DOHH2 (cell line): ENCODE data around the gene DEFB124.

Experiments used
- H3F3A ChIP-seq: fragments of 200-600 bp; sonication (generic), shearing (Covaris generic); 2 replicates; pipeline ENCODE4 v1.6.0; 2016; ENCODE audit warnings: antibody characterized with exemption, mild to moderate bottlenecking; ENCODE audit not compliant: control insufficient read depth, insufficient read depth
- H3K27ac ChIP-seq: fragments of 200-600 bp; sonication (generic); 2 replicates; pipeline ENCODE4 v1.5.1; 2014; ENCODE audit warnings: low read depth, mild to moderate bottlenecking, low read length, moderate library complexity
- H3K27me3 ChIP-seq: fragments of 200-600 bp; sonication (generic); 2 replicates; pipeline ENCODE4 v1.6.1; 2014; ENCODE audit warnings: mild to moderate bottlenecking, low read length, mixed read lengths; ENCODE audit not compliant: control insufficient read depth
- H3K36me3 ChIP-seq: fragments of 200-600 bp; sonication (generic); 2 replicates; pipeline ENCODE4 v1.6.1; 2014; ENCODE audit warnings: mild to moderate bottlenecking, low read length, moderate library complexity, mixed read lengths; ENCODE audit not compliant: control insufficient read depth
- H3K4me1 ChIP-seq: fragments of 200-600 bp; sonication (generic); 2 replicates; pipeline ENCODE4 v1.6.1; 2014; ENCODE audit warnings: mild to moderate bottlenecking, low read length, mixed read lengths; ENCODE audit not compliant: control insufficient read depth
- H3K4me2 ChIP-seq: fragments of 200-600 bp; sonication (generic); 2 replicates; pipeline ENCODE4 v1.6.0; 2014; ENCODE audit warnings: mild to moderate bottlenecking, low read length, moderate library complexity
- H3K4me3 ChIP-seq: fragments of 200-600 bp; sonication (generic); 2 replicates; pipeline ENCODE4 v1.5.1; 2014; ENCODE audit warnings: mild to moderate bottlenecking, low read length, mixed read lengths
- H3K79me2 ChIP-seq: fragments of 200-600 bp; sonication (generic); 2 replicates; pipeline ENCODE4 v1.6.1; 2014; ENCODE audit warnings: mild to moderate bottlenecking, low read length, mixed read lengths; ENCODE audit not compliant: control insufficient read depth
- H3K9me2 ChIP-seq: fragments of 200-600 bp; sonication (generic); replicated peaks from 2 replicates; pipeline ENCODE4 v1.6.1; 2014; ENCODE audit warnings: mild to moderate bottlenecking, low read length, mixed read lengths; ENCODE audit not compliant: control insufficient read depth
- H3K9me3 ChIP-seq: fragments of 200-600 bp; sonication (generic); 2 replicates; pipeline ENCODE4 v1.6.1; 2014; ENCODE audit warnings: antibody characterized with exemption, low read length, mixed read lengths; ENCODE audit not compliant: control insufficient read depth, insufficient read depth
- H4K20me1 ChIP-seq: fragments of 200-600 bp; sonication (generic); 2 replicates; pipeline ENCODE4 v1.6.0; 2014; ENCODE audit warnings: low read depth, mild to moderate bottlenecking, antibody characterized with exemption, low read length, moderate library complexity; ENCODE audit not compliant: control insufficient read depth, insufficient read depth
- EZH2phosphoT487 ChIP-seq: fragments of 200-600 bp; sonication (generic); IDR thresholded peaks from 2 replicates; pipeline ENCODE4 v1.6.1; 2017; ENCODE audit warnings: borderline replicate concordance, mild to moderate bottlenecking, antibody characterized with exemption, low read length, moderate library complexity, mixed read lengths
- TF ChIP-seq, protein P1 (sequence below): fragments of 200-600 bp; sonication (generic); IDR thresholded peaks from one replicate; pipeline ENCODE4 v1.5.1; 2014; ENCODE audit warnings: antibody characterized with exemption, mild to moderate bottlenecking, low read depth, low read length; ENCODE audit not compliant: poor library complexity, severe bottlenecking

The DEFB124 gene

DNA sequence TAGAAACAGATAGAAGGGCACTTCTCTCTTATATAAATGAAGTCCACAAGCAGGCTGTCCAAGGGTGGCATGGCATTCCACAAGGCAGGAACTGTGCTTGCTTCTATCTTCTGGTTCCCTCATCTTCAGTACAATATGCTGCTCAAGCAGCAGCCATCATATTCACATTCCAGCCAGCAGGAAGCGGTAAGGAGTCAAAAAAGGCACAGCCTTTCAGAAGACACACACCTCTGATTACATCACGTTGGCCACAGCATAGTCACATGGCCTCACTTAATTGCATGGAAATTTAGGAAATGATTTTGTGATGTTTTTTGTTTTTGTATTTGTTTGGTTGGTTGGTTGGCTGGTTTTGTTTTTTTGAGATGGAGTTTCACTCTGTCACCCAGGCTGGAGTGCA is 19.2 kb upstream of the DEFB124 start:
- H3K27ac ChIP-seq, result no peak overlapping the region

DNA sequence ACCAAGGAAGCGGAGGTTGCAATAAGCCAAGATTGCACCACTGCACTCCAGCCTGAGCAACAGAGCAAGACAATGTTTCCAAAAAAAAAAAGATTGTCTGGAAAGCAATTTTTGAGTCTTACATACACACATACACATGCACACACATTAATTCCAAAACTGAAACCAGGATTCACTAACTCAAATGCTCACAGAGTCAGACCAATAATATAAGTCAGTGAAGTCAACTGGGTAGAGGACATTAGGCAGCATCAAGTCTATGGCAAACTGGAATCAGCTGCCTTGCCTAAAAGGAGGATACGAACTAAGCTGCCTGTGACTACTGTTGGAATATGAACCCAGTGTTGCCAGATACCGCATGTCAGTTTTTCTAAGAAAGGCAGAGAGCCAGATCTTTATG is 15.8 kb upstream of the DEFB124 start:
- no peak overlapping the region for H3K27ac ChIP-seq
- no peaks in the 10 kb centered on the region for H4K20me1 ChIP-seq
- 0 out of 2 replicates have a peak, but pooled peaks cover 5% of the 10 kb centered on the region for H3K27me3 ChIP-seq
- no peaks in the 10 kb centered on the region for H3K9me3 ChIP-seq
- no peaks in the 10 kb centered on the region for H3K4me1 ChIP-seq
- no peaks in the 10 kb centered on the region for H3K79me2 ChIP-seq
- TF ChIP-seq EZH2phosphoT487, result no peak
- TF ChIP-seq, protein P1, sequence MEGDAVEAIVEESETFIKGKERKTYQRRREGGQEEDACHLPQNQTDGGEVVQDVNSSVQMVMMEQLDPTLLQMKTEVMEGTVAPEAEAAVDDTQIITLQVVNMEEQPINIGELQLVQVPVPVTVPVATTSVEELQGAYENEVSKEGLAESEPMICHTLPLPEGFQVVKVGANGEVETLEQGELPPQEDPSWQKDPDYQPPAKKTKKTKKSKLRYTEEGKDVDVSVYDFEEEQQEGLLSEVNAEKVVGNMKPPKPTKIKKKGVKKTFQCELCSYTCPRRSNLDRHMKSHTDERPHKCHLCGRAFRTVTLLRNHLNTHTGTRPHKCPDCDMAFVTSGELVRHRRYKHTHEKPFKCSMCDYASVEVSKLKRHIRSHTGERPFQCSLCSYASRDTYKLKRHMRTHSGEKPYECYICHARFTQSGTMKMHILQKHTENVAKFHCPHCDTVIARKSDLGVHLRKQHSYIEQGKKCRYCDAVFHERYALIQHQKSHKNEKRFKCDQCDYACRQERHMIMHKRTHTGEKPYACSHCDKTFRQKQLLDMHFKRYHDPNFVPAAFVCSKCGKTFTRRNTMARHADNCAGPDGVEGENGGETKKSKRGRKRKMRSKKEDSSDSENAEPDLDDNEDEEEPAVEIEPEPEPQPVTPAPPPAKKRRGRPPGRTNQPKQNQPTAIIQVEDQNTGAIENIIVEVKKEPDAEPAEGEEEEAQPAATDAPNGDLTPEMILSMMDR, result no peak
- H3F3A ChIP-seq, result no peaks in the 10 kb centered on the region
- H3K36me3 ChIP-seq, result no peaks in the 10 kb centered on the region
- H3K9me2 ChIP-seq, result no peaks in the 10 kb centered on the region
- H3K4me3 ChIP-seq, result no peak overlapping the region
- no peak overlapping the region for H3K4me2 ChIP-seq

More for the DNA sequence above, 19.2 kb upstream of the DEFB124 start:
- H3K27me3 ChIP-seq, result 0 out of 2 replicates have a peak, but pooled peaks cover 10% of the 10 kb centered on the region
- no peaks in the 10 kb centered on the region for H3K79me2 ChIP-seq
- no peaks in the 10 kb centered on the region for H3K36me3 ChIP-seq
- H4K20me1 ChIP-seq, result no peaks in the 10 kb centered on the region
- H3K4me1 ChIP-seq, result no peaks in the 10 kb centered on the region
- no peaks in the 10 kb centered on the region for H3K9me2 ChIP-seq
- H3F3A ChIP-seq, result no peaks in the 10 kb centered on the region
- H3K9me3 ChIP-seq, result no peaks in the 10 kb centered on the region
- H3K4me2 ChIP-seq, result no peak overlapping the region
- H3K4me3 ChIP-seq, result no peak overlapping the region
- TF ChIP-seq, protein P1, result peak; percentile 24
- no peak for TF ChIP-seq EZH2phosphoT487

DNA sequence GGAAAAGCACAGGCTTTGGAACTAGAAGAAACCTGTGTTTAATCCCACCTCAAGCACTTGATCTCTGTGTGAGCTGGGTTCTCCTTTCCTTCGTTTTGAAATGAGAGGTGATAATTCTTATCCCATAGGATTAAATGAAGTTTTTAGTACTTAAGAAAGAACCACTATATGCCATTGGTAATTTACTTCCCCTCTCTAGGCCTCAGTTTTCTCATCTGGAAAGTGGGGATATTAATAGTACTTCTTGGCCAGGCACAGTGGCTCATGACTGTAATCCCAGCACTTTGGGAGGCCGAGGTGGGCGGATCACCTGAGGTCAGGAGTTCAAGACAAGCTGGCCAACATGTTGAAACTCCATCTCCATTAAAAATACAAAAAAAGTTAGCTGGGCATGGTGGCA is 14.2 kb upstream of the DEFB124 start:
- Histone ChIP-seq H3K4me1 (no peaks in the 10 kb centered on the region), H3K4me3 (no peak overlapping the region), H3K27ac (no peak overlapping the region), H3K79me2 (no peaks in the 10 kb centered on the region), H3K9me2 (no peaks in the 10 kb centered on the region), H3K36me3 (no peaks in the 10 kb centered on the region), H4K20me1 (no peaks in the 10 kb centered on the region), H3K9me3 (no peaks in the 10 kb centered on the region), H3F3A (no peaks in the 10 kb centered on the region), H3K4me2 (no peak overlapping the region), H3K27me3 (no peaks in the 10 kb centered on the region)
- no peak for TF ChIP-seq EZH2phosphoT487
- TF ChIP-seq, protein P1, result no peak

DNA sequence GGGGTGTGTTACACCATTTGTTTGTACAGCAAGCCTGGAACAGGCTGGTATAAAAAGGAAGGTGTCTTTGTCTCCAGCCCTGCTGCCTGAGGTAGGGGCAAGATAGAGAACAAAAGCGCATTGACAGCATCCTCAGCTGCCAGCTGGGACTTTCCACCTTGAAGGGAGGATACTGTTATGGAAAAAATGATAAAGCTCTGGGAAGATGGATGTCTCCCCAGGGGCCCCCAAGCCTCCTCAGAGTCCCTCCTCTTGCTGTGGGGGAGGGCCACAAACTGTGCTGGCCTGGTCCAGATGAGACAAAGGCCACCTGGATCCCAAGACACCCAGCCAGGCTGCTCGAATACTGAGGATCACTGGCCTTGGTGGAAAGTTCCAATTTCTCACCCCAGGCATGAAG is 13.2 kb upstream of the DEFB124 start:
- no peaks in the 10 kb centered on the region for H3K9me2 ChIP-seq
- H3K9me3 ChIP-seq, result no peaks in the 10 kb centered on the region
- H3K4me3 ChIP-seq, result no peak overlapping the region
- H3K27me3 ChIP-seq, result no peaks in the 10 kb centered on the region
- H3K4me1 ChIP-seq, result no peaks in the 10 kb centered on the region
- no peak overlapping the region for H3K4me2 ChIP-seq
- TF ChIP-seq, protein P1, result no peak
- TF ChIP-seq EZH2phosphoT487, result no peak
- no peaks in the 10 kb centered on the region for H4K20me1 ChIP-seq
- no peaks in the 10 kb centered on the region for H3K36me3 ChIP-seq
- no peaks in the 10 kb centered on the region for H3F3A ChIP-seq
- no peaks in the 10 kb centered on the region for H3K79me2 ChIP-seq
- no peak overlapping the region for H3K27ac ChIP-seq
